ENCODE measurements around the gene CLMP.
"Not testable (repeated sequence)": the region's sequence is repeated elsewhere in the genome, so short reads cannot be mapped to it uniquely, and the experiment has no call there.

CLMP gene

GRCh38 chr11:123143921-123144320, 51.1 kb downstream of the CLMP start:
- no peak for DNase-seq (ENCODE audit: low read depth)
- TF ChIP-seq CTCF (IDR thresholded peaks at IDR 0.05; ENCODE audit: insufficient read depth, low read depth, low read length, missing control alignments), result no peak
- H3K4me3 ChIP-seq (ENCODE audit: low read length), result no peak overlapping the region

GRCh38 chr11:123143476-123143875, 51.6 kb downstream of the CLMP start:
- no peak for DNase-seq (ENCODE audit: low read depth)
- TF ChIP-seq CTCF (IDR thresholded peaks at IDR 0.05; ENCODE audit: insufficient read depth, low read depth, low read length, missing control alignments), result no peak
- no peak overlapping the region for H3K4me3 ChIP-seq (ENCODE audit: low read length)

GRCh38 chr11:123139206-123139605, 55.8 kb downstream of the CLMP start:
- DNase-seq (ENCODE audit: low read depth), result no peak
- TF ChIP-seq CTCF (IDR thresholded peaks at IDR 0.05; ENCODE audit: insufficient read depth, low read depth, low read length, missing control alignments), result no peak
- H3K4me3 ChIP-seq (ENCODE audit: low read length), result no peak overlapping the region

GRCh38 chr11:123137431-123138224, 57.4 kb downstream of the CLMP start:
- no peak overlapping the region for H3K4me3 ChIP-seq (ENCODE audit: low read length)
- TF ChIP-seq CTCF (IDR thresholded peaks at IDR 0.05; ENCODE audit: insufficient read depth, low read depth, low read length, missing control alignments), result no peak
- no peak for DNase-seq (ENCODE audit: low read depth)

- no peak for DNase-seq (ENCODE audit: low read depth)
- no peak overlapping the region for H3K4me3 ChIP-seq (ENCODE audit: low read length)
- TF ChIP-seq CTCF (IDR thresholded peaks at IDR 0.05; ENCODE audit: insufficient read depth, low read depth, low read length, missing control alignments), result no peak
Observed at GRCh38 chr11:123135863-123136446, 59.1 kb downstream of the CLMP start.

GRCh38 chr11:123132881-123133280, 62.2 kb downstream of the CLMP start:
- no peak overlapping the region for H3K4me3 ChIP-seq (ENCODE audit: low read length)
- no peak for TF ChIP-seq CTCF (IDR thresholded peaks at IDR 0.05; ENCODE audit: insufficient read depth, low read depth, low read length, missing control alignments)
- no peak for DNase-seq (ENCODE audit: low read depth)

- H3K4me3 ChIP-seq (ENCODE audit: low read length); DNase-seq (ENCODE audit: low read depth): not testable (repeated sequence)
Observed at GRCh38 chr11:123132034-123132766, 62.8 kb downstream of the CLMP start.

Data from epithelial cell of esophagus (primary cell).